C4-2B (cell line): Measurements from ENCODE around the gene EML6.

Experiments used
- CTCF ChIP-seq: fragments of 450-650 bp; conservative IDR thresholded peaks from 2 replicates; pipeline ENCODE4 v1.5.1; 2017; ENCODE audit warnings: mild to moderate bottlenecking
- ZFX ChIP-seq: fragments of 450-650 bp; IDR thresholded peaks from 2 replicates; pipeline ENCODE4 v1.6.1; 2017

- TF ChIP-seq CTCF (no peak), ZFX (no peak)
These were observed 148.1 kb downstream of the EML6 start for GRCh38 chr2:54871457-54872107.
